ENCODE results near the gene CPED1.

Gene CPED1

DNA sequence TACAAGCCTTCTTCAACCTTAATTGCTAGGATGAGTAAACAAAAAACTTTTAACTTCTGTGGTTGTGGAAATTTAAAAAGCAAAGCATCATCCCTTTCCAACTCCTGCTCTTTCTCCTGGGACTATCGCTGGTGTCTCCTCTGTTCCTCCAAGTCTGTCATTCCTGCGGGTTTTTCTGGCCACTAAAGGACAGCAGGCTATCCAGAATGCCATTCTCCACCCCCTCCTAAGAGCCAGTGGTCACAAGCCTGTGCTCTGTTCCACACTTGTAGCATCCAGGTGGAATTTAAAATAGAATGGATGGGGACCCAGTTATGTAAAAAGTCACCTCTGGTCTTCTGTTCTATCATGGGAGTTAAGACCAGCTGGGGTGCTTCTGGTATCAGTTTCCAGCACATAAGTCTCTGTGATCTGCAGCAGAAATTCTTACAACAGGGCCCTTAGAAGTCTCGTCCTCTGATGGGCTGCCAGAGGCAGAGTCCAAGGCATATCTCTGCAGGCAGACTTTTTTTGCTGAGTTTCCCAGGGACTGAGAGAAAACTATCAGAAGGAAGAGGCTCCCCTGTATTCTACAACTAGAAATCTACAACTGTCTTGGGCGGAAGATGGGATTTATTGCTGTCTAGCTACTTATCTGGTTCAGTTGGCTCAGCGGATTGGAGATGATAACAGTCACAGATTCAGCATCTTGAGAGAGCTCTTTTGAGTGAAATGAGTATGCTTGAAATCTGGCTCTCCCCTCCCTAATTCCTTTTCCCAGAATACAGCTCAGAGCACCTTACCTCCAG is 335.2 kb downstream of the CPED1 start:
- no peak for DNase-seq (ENCODE audit: low spot score)

DNA sequence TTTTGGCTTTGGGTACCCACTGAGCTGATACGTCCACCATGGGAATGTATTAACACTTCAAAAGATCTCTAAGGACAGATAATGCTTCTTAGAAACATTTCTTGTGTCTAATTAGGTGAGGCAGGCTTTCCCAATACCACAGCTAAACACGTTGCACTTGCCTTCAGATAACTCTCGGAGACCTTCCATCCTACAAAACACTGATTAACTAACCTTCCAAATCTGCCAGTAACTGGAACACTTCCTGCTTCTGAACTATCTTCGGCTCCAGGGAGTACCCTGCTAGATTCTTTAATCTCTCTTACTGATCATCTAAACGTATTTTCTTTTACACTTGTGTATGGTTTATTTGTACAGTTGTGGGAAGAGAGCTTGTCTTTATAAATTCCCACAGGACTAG is 339.2 kb downstream of the CPED1 start:
- DNase-seq (ENCODE audit: low spot score), result no peak

DNA sequence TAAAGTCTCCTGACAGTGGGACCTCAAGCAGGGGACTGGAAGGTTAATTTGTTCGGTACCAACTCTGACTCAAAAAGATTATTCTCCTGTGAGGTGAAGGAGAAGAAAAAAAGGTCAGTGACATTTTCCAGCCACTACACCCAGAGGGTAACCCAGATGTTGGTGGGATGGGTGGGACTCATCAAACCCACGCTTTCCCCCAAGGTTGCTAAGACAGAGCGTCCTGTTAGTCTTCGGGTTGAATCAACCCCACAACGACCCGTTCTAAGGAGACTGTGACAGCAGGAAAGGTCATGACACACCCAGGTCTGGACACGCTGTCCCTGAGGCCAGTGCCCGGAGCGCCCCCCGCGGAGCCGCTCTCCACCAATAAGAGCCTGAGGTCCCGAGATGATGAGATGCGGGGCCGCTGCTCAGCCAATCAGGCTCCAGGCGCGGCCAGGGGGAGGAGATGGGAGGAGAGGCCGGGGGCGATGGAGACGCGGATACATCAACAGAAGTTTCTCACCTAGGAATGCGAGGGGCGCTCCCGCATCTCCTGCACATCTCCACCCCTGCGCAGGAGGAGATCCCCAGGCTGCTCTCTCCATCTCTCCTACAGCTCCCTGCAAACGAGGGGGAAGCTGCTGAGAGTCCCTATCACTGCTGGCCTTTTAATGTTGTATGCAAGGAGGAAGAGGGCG is 340.1 kb downstream of the CPED1 start, which contains the start of gene WNT16:
Gene WNT16 (plus strand): TSS at position 493 of the 683 bp plus-strand sequence. CDS start 293 bp downstream, outside the sequence.
- DNase-seq (ENCODE audit: low spot score), result no peak

DNA sequence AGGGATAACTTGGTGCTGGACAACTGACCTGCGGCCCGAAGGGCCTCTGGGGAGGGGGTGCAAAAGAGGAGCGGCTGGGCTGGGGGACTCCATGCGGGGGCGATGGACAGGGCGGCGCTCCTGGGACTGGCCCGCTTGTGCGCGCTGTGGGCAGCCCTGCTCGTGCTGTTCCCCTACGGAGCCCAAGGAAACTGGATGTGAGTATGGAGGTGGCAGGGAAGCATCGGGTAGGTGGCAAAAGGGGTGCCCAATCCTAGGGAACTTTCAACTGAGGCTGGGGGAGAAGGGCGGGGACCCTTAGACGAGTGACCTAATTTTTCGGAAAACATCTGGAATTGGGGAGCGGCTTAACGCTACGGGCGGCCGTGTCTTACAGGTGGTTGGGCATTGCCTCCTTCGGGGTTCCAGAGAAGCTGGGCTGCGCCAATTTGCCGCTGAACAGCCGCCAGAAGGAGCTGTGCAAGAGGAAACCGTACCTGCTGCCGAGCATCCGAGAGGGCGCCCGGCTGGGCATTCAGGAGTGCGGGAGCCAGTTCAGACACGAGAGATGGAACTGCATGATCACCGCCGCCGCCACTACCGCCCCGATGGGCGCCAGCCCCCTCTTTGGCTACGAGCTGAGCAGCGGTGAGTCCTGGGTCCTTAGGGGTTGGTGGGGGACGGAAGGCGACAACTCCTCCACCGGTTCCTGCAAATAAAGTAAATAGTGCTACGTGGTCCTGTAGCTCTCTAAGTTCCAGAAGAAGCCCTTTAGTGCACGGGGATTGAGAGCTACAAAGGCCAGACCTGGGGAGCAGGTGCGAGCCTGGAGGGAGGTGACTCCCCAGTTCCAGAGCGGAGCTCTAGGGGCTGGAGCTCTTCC is 340.9 kb downstream of the CPED1 start:
- peak; percentile 42 for DNase-seq (ENCODE audit: low spot score)

DNA sequence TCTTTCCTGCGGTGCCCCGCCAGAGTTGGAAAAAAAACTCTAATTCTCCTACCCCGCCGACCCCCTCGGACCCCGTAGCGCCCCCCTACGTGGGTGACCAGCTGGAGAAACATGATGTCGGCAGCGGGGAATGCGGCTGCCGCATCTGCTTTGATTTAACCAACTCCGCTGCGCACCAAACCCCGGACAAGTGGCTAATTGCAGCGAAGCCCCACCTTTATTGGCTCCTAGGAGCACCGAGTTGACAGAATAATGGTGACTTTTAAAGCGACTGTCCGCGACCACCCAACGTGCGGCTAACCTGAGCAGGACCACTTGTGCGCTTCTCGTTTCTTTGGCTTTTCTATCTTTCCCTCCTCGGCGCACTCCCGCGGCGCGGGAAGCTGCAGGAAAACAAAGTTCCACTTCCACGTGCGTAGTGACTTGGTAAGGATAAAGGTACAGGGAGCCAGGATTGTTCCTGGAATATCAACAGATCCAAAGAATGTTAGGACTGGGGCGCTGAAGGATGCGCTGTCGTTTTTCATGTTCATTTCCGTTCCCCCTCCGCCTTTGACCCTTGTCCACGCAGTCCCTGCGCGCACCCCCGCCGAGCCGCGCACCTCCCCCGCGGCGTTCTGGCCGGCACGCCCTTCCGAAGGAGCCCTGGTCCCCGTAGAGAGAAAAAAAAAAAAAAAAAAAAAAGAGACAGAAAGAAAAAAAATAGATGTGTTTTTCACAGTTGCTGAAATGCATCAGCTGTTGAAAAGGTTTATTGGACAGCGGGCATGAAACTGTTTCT is 341.7 kb downstream of the CPED1 start:
- no peak for DNase-seq (ENCODE audit: low spot score)

DNA sequence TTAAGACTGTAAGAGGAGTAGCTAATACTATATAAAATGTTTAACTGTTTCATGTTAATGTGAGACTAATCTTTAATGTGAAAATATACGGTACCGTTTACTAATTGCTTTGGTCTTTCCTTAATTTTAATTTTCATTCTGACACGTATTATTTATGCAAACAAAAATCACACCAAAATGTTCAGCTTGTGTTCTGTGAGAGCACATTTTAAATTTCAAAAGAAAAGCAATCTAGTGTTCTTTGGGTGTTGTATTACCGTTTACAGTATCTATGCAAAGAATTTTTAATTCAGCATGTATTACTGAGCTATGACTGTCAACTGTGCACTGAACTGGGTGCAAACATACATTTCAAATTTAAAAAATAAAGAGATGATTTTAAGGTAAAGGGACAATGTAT is 342.5 kb downstream of the CPED1 start:
- DNase-seq (ENCODE audit: low spot score), result no peak

DNA sequence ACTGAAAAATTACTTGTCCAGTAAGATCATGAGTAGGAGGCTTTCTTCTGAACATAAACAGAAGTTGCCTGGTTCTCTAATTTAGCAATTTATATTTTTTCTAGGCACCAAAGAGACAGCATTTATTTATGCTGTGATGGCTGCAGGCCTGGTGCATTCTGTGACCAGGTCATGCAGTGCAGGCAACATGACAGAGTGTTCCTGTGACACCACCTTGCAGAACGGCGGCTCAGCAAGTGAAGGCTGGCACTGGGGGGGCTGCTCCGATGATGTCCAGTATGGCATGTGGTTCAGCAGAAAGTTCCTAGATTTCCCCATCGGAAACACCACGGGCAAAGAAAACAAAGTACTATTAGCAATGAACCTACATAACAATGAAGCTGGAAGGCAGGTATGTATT is 343.1 kb downstream of the CPED1 start:
- no peak for DNase-seq (ENCODE audit: low spot score)

DNA sequence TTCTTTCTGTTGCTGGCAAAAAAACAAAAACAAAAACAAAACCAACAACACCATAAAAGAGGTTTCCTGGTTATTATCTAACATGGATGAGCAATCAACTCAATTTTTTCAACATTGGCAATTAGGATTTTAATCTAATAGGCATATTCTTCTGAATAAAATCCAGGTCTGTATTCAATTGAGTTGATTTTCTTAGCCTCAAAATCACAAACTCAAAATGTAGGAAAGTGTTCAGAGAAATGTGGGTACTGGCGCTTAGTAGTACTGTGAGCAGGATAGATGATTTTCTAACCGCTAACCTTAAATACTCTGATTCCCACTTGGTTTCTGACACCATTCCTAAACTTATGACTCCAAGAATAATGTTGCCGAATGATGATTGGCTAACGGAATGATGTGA is 345.9 kb downstream of the CPED1 start:
- no peak for DNase-seq (ENCODE audit: low spot score)

DNA sequence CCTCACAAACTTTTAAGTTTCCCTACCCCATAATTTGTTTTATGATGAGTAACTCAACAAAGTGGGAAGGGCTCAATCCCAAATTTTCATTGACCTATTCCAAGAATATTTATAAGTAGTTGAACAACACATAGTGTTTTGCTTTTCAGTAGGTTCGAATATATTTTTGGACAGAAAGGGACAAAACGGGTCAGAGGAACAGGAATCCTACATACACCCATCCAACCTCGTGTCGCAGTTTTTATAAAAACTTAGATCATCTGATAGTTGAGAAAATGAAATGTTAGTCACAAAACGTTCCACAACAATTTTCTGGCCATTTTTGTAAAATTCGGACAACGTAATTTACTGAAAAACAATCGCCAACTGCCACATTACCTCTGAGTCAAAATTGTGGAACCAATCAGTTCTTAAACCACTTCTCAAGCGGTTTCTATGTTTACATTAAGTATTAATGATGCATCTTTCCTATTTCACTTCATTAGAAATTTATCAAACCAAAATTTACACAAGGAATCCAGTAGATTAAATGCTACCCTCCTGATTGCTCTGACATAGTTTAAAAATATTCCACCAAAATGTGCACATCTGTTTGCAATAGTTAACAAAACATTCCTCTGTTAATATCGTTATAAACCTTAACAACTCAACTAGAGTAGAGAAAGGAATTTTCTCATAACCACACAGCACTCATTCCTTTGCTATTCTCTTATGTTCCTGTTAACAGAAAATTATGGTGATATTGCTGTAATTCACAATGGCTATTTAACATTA is 346.6 kb downstream of the CPED1 start:
- DNase-seq (ENCODE audit: low spot score), result no peak

DNA sequence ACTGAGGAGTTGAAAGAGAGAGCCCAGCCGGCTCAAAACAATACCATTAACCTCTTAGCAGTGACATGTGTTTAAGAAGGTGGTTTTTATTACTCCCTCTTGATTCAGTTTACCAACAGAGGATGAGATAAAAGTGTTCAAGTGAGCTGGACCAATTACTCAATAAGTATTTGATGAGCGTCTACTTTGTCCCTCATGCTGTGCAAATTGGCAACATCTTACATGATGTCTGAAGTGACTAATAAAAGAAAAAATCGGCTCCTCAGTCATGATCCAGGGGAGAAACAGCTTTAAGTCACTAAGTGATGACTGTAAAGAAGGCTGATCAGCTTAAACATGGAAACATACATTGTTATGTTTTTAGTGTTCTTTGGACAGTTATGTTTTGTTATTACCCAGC is 348.1 kb downstream of the CPED1 start:
- no peak for DNase-seq (ENCODE audit: low spot score)

DNA sequence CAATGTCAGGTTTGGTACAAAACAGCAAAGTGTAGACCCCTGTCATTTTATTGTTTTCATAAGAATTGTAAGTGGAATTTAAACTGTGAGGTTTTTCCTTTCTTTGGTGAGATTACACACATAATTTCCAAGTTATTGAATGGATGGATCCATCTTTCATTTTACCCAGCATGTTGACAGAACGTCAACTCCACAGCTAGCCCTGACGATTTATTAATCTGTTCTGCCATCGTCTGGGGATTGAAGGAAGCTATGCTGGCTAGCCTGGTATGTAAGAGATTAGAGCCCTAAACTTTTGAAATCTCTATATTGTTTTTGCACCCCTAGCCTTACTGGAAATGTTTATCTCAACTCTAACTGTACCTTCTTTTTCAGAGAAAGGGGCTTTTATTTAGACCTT is 348.9 kb downstream of the CPED1 start:
- DNase-seq (ENCODE audit: low spot score), result peak; percentile 26

DNA sequence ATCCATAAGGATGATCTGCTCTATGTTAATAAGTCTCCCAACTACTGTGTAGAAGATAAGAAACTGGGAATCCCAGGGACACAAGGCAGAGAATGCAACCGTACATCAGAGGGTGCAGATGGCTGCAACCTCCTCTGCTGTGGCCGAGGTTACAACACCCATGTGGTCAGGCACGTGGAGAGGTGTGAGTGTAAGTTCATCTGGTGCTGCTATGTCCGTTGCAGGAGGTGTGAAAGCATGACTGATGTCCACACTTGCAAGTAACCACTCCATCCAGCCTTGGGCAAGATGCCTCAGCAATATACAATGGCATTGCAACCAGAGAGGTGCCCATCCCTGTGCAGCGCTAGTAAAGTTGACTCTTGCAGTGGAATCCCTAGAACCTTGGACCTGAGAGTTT is 350.6 kb downstream of the CPED1 start:
- no peak for DNase-seq (ENCODE audit: low spot score)

DNA sequence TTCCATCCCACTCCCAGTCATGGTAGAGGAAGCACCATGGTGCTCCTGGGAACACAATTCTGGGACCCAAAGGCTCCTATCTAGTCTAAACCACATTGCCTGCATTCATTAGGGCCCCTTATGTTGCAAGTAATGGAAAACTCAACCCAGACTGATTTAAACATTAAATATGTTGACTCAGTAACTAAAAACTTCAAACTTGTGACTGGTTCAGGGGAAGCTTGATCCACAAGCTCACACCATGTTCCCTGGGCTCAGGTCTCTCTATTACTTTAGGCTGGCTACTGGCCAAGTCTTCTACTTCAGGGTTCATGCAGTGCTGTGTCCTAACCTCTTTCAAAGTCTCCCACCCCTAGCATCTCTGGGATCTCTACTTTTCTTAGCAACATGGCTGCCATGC is 353.4 kb downstream of the CPED1 start:
- DNase-seq (ENCODE audit: low spot score), result peak; percentile 45

DNA sequence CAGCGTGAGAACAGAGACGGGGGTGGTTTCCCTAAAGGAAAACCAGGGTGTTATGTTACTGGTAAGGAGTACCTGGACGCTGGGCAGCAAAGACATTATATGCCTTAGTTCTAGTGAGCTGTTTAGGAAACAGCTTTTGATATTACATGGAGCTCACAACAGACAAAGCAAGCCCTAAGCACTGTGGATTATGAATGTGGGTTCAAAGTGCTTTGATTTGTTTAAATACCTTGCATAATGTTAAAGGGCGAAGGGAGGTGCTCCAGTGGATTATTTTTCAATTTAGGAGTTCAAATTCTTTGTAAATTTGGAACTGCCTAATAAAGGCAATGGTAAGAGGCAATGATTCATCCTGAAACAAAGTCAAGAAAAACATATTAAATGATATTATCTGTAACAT is 354.1 kb downstream of the CPED1 start:
- DNase-seq (ENCODE audit: low spot score), result no peak

DNA sequence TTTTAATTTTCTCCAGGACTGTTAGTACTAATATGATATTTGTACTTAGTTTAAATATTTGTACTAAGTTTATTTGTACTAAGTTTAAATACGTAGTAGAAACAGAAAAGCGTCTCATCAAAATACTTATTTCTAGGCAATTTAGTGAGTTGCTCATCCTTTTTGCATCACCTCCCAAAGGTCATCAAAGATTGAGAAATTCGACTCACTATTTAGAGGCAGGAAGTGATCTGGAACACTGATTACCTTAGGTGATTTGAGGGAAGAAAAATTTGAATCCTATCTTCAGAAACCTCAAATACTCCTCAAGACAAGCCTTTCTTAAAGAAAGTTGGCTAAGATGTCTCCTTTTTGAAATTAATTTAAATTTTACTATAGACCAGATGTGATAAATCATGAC is 354.8 kb downstream of the CPED1 start:
- DNase-seq (ENCODE audit: low spot score), result peak; percentile 40

DNA sequence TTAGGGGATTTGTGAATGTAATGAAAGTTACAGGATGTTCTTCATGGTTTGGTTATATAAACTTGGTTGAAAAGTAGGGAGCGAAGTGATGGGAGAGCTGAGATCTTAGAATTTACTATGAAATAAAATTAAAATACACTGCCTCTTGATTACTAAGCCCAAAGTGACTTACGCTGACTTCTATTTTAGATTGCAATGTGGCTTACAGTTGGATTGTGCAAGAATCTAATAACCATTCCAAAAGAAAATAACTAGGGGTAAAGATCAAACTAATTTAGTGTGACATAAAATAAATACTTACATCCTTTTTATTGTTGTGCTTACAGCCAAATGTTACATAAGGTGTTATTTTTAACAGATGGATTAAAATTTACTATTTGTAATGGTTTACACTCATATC is 355.6 kb downstream of the CPED1 start:
- DNase-seq (ENCODE audit: low spot score), result no peak

DNA sequence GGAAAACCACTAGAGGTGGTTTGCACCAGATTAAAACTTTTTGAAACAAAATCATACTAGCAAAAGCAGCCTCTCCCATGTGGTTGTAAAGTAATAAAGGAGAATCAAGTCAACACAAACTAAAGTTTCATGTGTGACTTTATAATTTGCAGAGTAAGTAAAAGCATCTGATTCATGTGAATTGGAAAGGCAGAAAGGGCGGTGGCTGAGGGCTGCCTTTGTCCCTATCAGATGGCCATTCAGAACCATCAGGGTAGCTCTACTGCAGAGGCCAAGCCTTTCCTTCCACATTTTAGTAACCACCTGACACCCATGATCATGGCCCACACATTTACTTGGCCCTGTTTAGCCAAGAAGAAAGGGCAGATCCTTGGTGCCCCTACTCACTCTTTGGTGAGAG is 356.0 kb downstream of the CPED1 start:
- no peak for DNase-seq (ENCODE audit: low spot score)
